NAMALWA (cell line): ENCODE data around the gene KCNB1.

Experiments
- DNase-seq: peaks from one replicate; pipeline ENCODE4 v3.0.0-alpha.2; 2015; ENCODE audit warnings: low spot score

Gene KCNB1

DNA sequence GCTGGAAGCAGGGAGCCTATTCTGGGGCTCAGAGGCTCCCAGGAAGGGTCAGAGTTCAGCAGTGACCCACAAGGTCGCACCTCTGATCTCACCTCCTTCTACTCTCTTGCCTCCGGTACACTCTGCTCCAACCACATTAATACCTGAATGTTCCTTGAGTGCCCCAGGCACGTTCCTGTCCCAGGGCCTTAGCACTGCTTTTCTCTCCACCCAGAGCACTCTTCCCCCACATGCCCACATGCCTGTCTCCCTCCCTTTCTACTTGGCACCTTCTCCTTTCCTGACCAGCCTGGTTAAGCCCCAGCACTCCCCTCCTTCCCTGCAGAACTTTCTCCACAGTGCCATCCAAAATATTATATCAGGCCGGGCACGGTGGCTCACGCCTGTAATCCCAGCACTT, 13.4 kb downstream of the KCNB1 start:
- DNase-seq, result no peak

DNA sequence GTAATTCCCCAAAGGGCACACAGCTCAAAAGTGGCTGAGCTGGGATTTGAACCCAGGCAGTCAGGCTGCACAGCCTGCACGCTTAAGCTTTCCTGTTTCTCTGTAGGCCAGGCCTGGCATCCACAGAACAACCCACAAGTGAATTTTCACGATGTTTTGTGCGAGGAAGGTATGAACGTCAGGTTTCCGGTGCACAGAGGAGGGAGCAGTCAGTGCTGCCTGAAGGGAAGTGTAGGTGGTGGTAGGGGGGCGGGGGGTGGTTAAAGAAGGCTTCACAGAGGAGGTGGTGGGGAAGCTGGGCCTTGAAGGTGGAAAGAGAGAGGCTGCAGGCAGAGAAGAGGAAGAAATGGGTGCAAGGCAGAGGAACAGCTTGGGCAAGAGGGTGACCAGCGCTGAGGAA, 14.1 kb downstream of the KCNB1 start:
- no peak for DNase-seq

- no peak for DNase-seq
Observed at GRCh38 chr20:49466114-49466912, 16.2 kb downstream of the KCNB1 start.

DNA sequence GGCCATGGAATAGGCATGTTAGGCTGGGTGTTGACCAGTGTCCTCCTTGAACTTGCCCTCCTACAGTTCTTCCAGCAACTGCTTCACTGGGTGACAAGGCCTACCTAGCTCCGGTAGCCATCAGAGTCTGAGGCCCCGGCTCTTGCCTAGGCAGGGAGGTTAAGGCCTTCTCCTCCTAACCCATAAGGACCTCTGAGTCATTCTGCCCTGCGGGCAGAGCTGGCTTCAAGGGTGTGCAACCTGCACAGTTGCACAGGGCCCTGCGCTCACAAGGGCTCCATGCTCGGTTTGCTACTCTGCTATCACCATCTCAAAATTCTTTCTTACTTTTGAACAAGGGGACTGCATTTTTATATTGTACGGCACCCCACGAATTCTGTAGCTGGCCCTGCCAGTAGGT, 17.9 kb downstream of the KCNB1 start:
- no peak for DNase-seq

DNA sequence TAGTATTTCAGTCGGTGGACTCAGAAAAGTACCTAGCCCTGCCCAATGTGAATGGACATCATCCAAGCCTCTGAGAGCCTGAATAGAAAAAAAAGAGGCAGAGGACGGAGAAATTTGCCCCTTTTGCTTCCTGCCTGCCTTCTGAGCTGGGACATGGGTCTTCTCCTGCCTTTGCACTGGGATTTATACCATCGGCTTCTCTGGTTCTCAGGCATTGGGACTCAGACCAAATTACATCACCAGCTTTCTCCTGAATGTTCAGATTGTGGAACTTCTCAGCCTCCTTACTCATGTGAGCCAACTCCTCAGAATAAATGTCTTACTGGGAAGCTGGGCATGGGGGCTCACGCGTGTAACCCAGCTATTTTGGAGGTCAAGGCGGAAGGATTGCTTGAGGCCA, 19.8 kb downstream of the KCNB1 start:
- no peak for DNase-seq

GRCh38 chr20:49461894-49462620, 20.4 kb downstream of the KCNB1 start:
- no peak for DNase-seq

DNA sequence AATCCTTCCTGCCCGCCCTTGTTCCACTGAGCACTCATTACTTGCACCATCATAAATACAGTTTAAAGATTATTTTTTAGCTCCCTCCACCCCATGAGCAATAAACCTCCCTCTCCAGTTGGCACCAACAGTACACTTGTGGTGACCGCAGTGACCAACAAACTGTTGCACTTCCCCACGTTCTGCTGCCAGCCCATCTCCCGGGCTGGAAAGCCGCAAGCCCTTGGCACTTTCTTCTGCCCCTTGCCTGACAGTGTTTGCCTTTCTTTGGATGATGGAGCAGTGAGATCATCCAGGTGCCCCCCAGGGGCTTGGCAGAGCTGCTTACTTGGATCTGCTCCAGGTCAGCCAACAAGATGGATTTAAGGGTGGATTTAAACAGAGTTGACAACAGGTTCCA, 21.6 kb downstream of the KCNB1 start:
- DNase-seq, result no peak

- no peak for DNase-seq
Observed at GRCh38 chr20:49460131-49460530, 22.3 kb downstream of the KCNB1 start.

DNA sequence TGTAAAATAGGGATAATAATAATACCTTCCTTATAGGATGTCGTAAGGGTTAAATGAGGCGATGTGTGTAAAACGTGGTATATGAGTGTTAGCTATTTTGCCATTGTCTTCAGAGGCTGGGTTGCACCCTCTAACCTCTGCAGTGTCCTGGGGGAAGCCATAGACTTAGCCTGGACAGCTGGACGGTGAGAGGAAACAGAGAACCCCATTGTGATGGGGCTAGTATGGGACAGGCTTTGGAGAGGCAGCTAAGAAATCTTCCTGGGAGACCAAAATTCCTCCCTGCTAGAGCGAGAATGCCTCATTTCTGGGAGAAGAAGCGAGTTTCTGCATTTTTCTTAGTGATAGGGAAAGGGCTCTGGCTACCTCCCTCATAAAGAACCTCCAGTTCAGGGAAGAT, 22.8 kb downstream of the KCNB1 start:
- DNase-seq, result no peak

GRCh38 chr20:49457444-49457843, 25.0 kb downstream of the KCNB1 start:
- DNase-seq, result no peak

DNA sequence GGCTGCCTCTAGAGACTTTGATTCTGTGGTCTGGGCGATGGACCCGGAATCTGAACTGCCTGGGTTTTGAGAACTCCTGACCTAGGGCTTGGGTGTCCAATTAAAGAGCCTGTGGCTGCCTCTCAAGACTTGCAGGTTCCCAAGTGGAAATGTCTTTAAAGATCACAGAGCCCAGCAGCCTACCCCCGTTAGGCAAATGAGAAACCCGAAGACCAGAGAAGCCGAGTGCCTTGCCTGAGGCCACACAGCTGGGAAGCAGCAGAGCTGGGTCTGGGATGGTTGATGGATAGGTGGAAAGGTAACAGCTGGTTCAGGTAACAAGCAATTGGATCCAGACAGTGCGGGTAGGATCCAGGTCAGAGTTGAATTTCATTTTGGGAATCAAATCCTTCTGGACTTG, 25.8 kb downstream of the KCNB1 start:
- DNase-seq, result no peak

GRCh38 chr20:49455691-49456090, 26.8 kb downstream of the KCNB1 start:
- no peak for DNase-seq

- DNase-seq, result no peak
Observed at GRCh38 chr20:49452011-49452482, 30.4 kb downstream of the KCNB1 start.

GRCh38 chr20:49450281-49450721, 32.2 kb downstream of the KCNB1 start:
- no peak for DNase-seq

GRCh38 chr20:49448917-49449316, 33.6 kb downstream of the KCNB1 start:
- peak; percentile 40 for DNase-seq

DNA sequence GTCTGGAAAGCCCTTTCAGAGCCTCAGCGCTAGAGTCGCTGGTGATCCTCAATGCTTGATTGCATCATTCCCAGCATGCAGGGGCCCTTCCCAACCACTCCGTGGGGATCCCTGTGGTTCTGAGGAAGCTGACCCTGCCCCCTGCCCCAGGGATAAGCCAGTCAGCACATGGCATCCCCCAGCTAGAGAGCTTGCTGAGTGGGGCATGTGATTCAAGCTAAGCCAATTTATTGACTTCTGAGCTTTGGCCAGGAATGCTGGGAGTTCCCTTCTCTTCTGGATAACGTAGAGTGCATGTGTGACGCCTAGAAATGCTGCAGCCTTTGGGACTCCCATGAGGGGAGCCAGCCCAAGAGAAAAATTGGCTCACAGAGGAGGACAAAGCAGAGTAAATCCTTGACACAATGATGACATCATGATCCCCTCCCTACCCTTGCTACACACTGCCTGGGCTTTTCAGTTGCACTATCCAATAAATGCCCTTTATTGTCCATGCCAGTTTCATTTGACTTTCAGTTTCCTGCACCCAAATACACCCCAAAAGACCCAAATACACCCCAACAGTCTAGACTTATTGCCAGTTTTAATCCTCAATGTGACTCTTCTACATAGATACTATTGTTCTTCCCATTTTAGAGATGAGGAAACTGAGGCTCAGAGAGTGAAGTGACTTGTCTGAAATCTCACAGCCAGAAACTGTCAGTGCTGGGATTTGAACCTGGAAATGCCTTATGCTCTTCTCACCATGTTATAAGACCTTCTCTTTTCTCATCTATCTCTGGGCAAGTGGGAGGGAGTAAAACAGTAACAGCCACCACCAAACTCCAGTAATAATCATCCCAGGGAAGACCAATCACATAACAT, 34.3 kb downstream of the KCNB1 start:
- no peak for DNase-seq

- DNase-seq, result no peak
Observed at GRCh38 chr20:49447364-49447763, 35.1 kb downstream of the KCNB1 start.

DNA sequence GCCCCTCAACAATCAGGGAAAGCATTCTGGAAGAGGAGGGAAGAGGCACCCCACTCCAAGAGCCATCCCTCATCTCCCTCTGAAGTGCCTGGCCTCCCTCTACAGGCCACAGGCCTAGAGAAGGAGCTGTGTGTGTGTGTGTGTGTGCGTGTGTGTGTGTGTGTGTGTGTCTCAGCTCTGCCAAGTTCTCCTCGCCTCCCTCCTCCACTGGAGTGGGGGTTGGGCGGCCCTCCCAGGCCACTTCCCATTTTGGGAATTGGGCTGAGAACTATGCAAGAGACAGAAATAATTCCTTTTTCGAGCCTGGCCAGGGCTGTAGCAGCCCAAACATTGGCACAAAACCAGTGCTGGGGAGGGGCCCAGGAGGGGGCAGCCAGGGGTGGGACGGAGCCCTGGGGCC, 35.7 kb downstream of the KCNB1 start:
- no peak for DNase-seq

GRCh38 chr20:49446080-49446479, 36.4 kb downstream of the KCNB1 start:
- no peak for DNase-seq

DNA sequence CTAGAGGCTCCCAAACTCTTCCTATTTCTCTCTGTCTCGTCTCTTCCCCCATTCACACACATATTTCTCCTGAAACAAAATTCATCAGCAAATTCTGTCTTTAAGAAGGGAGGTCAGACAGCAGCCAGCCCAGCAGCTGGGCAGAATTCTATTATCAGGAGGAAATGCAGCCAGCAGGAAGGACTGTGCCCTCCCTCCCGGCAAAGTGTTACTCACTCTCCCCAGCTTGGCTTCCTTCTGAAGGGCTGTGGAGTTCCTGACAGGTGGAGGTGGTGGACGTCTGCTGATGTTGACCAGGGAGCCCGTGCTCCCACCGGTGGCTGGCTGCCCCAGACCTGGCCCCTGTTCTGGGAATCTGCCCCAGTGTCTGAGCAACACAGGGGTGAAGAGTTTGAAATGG, 37.3 kb downstream of the KCNB1 start:
- DNase-seq, result no peak

- DNase-seq, result no peak
Observed at GRCh38 chr20:49444553-49444990, 37.9 kb downstream of the KCNB1 start.

GRCh38 chr20:49437057-49437456, 45.4 kb downstream of the KCNB1 start:
- no peak for DNase-seq
